H9 (cell line): ENCODE measurements around the gene NKAIN4. TPM values are rescaled to one million over a fixed set of nuclear protein-coding genes. Genes with fewer than 3 reads are reported as not detected.

Experiments used
- DNase-seq: peaks from one replicate; pipeline ENCODE4 v3.0.0-alpha.2; 2017
- H2AFZ ChIP-seq: one replicate; pipeline ENCODE4 v1.6.1; 2013; ENCODE audit warnings: mild to moderate bottlenecking, low read length, control low read depth, moderate library complexity
- H2AK5ac ChIP-seq: 2 replicates; pipeline ENCODE4 v1.6.1; 2013; ENCODE audit warnings: low read length, control low read depth, mixed read lengths; ENCODE audit not compliant: insufficient read length
- H2BK120ac ChIP-seq: one replicate; pipeline ENCODE4 v1.6.1; 2013; ENCODE audit warnings: low read depth, mild to moderate bottlenecking, low read length, control low read depth, inconsistent platforms; ENCODE audit not compliant: poor library complexity, severe bottlenecking
- H2BK12ac ChIP-seq: 2 replicates; pipeline ENCODE4 v1.6.1; 2013; ENCODE audit warnings: low read length, control low read depth, mixed read lengths, low read depth; ENCODE audit not compliant: insufficient read length
- H2BK15ac ChIP-seq: 2 replicates; pipeline ENCODE4 v1.6.1; 2013; ENCODE audit warnings: low read depth, low read length, control low read depth
- H2BK20ac ChIP-seq: one replicate; pipeline ENCODE4 v1.6.1; 2013; ENCODE audit warnings: low read depth, mild to moderate bottlenecking, low read length, control low read depth, inconsistent platforms; ENCODE audit not compliant: poor library complexity, severe bottlenecking
- H2BK5ac ChIP-seq: 2 replicates; pipeline ENCODE4 v1.6.1; 2013; ENCODE audit warnings: low read length, control low read depth, mixed read lengths; ENCODE audit not compliant: insufficient read length
- H3K14ac ChIP-seq: 2 replicates; pipeline ENCODE4 v1.6.1; 2013; ENCODE audit warnings: low read length, control low read depth; ENCODE audit not compliant: insufficient read depth
- H3K18ac ChIP-seq: 2 replicates; pipeline ENCODE4 v1.6.1; 2013; ENCODE audit warnings: low read depth, mild to moderate bottlenecking, mixed read lengths, low read length, control low read depth; ENCODE audit not compliant: insufficient read length
- H3K23ac ChIP-seq: 2 replicates; pipeline ENCODE4 v1.6.1; 2013; ENCODE audit warnings: low read length, control low read depth, mixed read lengths, low read depth; ENCODE audit not compliant: insufficient read length
- H3K23me2 ChIP-seq: 2 replicates; pipeline ENCODE4 v1.6.1; 2013; ENCODE audit warnings: low read depth, mild to moderate bottlenecking, mixed read lengths, low read length, control low read depth; ENCODE audit not compliant: insufficient read length, poor library complexity, severe bottlenecking
- H3K27ac ChIP-seq: 2 replicates; pipeline ENCODE4 v1.5.1; 2013; ENCODE audit warnings: low read length, control low read depth, mixed read lengths, low read depth; ENCODE audit not compliant: insufficient read length
- H3K27me3 ChIP-seq: 2 replicates; pipeline ENCODE4 v1.6.1; 2013; ENCODE audit warnings: low read length, control low read depth, inconsistent platforms; ENCODE audit not compliant: insufficient read depth
- H3K4ac ChIP-seq: 2 replicates; pipeline ENCODE4 v1.6.1; 2013; ENCODE audit warnings: low read depth, mild to moderate bottlenecking, control low read depth, inconsistent platforms, low read length, moderate library complexity
- H3K4me1 ChIP-seq: 2 replicates; pipeline ENCODE4 v1.6.1; 2013; ENCODE audit warnings: low read length, control low read depth, inconsistent platforms; ENCODE audit not compliant: insufficient read depth
- H3K4me2 ChIP-seq: 2 replicates; pipeline ENCODE4 v1.6.1; 2013; ENCODE audit warnings: low read length, control low read depth, mixed read lengths; ENCODE audit not compliant: insufficient read length, insufficient read depth
- H3K56ac ChIP-seq: 2 replicates; pipeline ENCODE4 v1.6.1; 2013; ENCODE audit warnings: low read depth, mild to moderate bottlenecking, mixed read lengths, low read length, control low read depth; ENCODE audit not compliant: insufficient read length
- H3K79me1 ChIP-seq: 2 replicates; pipeline ENCODE4 v1.6.1; 2013; ENCODE audit warnings: low read depth, mild to moderate bottlenecking, moderate library complexity, low read length, control low read depth, inconsistent platforms; ENCODE audit not compliant: insufficient read depth, poor library complexity, severe bottlenecking
- H3K79me2 ChIP-seq: 2 replicates; pipeline ENCODE4 v1.6.1; 2013; ENCODE audit warnings: low read length, control low read depth, inconsistent platforms; ENCODE audit not compliant: insufficient read depth
- H3K9ac ChIP-seq: 2 replicates; pipeline ENCODE4 v1.6.1; 2013; ENCODE audit warnings: low read length, control low read depth, mixed read lengths; ENCODE audit not compliant: insufficient read length; ENCODE audit errors: extremely low read depth
- H3K9me3 ChIP-seq: one replicate; pipeline ENCODE4 v1.6.1; 2013; ENCODE audit warnings: low read depth, low read length, inconsistent platforms; ENCODE audit not compliant: control insufficient read depth
- H3T11ph ChIP-seq: one replicate; pipeline ENCODE4 v1.6.1; 2013; ENCODE audit warnings: mild to moderate bottlenecking, low read length, control low read depth, inconsistent platforms
- H4K20me1 ChIP-seq: one replicate; pipeline ENCODE4 v1.6.1; 2013; ENCODE audit not compliant: control insufficient read depth, insufficient read length, insufficient read depth
- H4K5ac ChIP-seq: 2 replicates; pipeline ENCODE4 v1.6.1; 2013; ENCODE audit warnings: low read depth, mild to moderate bottlenecking, mixed read lengths, low read length, control low read depth; ENCODE audit not compliant: insufficient read length
- H4K8ac ChIP-seq: replicated peaks from 2 replicates; pipeline ENCODE4 v1.6.1; 2013; ENCODE audit warnings: low read length, control low read depth, mixed read lengths, low read depth; ENCODE audit not compliant: insufficient read length
- H4K91ac ChIP-seq: 2 replicates; pipeline ENCODE4 v1.6.1; 2013; ENCODE audit warnings: low read depth, mild to moderate bottlenecking, moderate library complexity, mixed read lengths, low read length, control low read depth; ENCODE audit not compliant: insufficient read length
- H3K27ac Mint-ChIP-seq, 3 experiments: 2 replicates in 2 of 3; 3 replicates in 1 of 3; pipeline ENCODE4 v1.8.0; 2020 to 2021; ENCODE audit warnings: mixed read lengths in 3 of 3, mild to moderate bottlenecking in 1 of 3, moderate library complexity in 1 of 3
- H3K27me3 Mint-ChIP-seq: 2 replicates; pipeline ENCODE4 v1.8.0; 2021; ENCODE audit warnings: low read depth, mild to moderate bottlenecking, moderate library complexity, mixed read lengths
- H3K36me3 Mint-ChIP-seq, 3 experiments: 2 replicates in 2 of 3; 3 replicates in 1 of 3; pipeline ENCODE4 v1.8.0; 2020 to 2021; ENCODE audit warnings: low read depth in 3 of 3, mixed read lengths in 3 of 3; ENCODE audit not compliant: insufficient read depth in 1 of 3
- H3K4me1 Mint-ChIP-seq, 2 experiments: 2 replicates each; pipeline ENCODE4 v1.8.0; 2020; ENCODE audit warnings: mixed read lengths in 2 of 2
- H3K4me3 Mint-ChIP-seq, 2 experiments: 2 replicates in 1 of 2; 3 replicates in 1 of 2; pipeline ENCODE4 v1.8.0; 2020 to 2021; ENCODE audit warnings: mild to moderate bottlenecking in 2 of 2, mixed read lengths in 2 of 2, moderate library complexity in 1 of 2
- H3K9me3 Mint-ChIP-seq, 2 experiments: 2 replicates in 1 of 2; 3 replicates in 1 of 2; pipeline ENCODE4 v1.8.0; 2020; ENCODE audit warnings: mild to moderate bottlenecking in 2 of 2, mixed read lengths in 2 of 2, moderate library complexity in 1 of 2
- WGBS: extraction: QIAGEN DNeasy Blood & Tissue Kit; methylation state at CpG from one replicate; pipeline ENCODE4 v1.1.7; 2013; ENCODE audit warnings: missing lambda C conversion rate, low lambda C conversion rate, mixed read lengths; ENCODE audit not compliant: insufficient read length; ENCODE audit errors: extremely low coverage; 5-methylcytosine and 5-hydroxymethylcytosine counted together
- total RNA-seq: library from RNA; stranded (reverse); gene quantifications from 2 replicates; pipeline ENCODE4 v1.2.1, GENCODE V29; 2021
- TF ChIP-seq, protein P1 (sequence below): fragments of 200-600 bp; sonication (generic); conservative IDR thresholded peaks from 3 replicates; pipeline ENCODE4 v1.8.0; 2021; ENCODE audit warnings: antibody characterized with exemption, mild to moderate bottlenecking

Gene NKAIN4
- total RNA-seq, 1 experiment from 2014 or later = 20.9 TPM

DNA sequence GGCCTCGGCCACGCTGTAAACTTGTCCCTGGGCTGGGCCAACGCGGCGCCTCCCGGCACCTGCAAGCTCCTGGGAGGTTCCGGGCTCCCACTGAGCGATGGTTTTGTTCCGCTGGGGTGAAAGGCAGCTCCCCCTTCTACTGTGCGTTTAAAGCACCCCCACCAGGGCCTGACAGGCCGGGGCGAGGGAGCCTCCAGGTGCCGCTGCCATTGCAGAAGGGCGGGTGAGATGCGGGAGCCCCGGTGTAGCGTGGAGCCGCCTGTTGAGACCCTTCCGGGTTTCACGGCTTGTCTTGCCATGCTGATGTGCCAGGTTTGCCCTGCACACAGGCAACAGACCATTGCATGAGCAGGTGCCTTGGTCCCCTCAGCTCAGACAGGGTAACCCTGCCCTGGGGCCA is 41.6 kb upstream of the NKAIN4 start:
- Histone ChIP-seq H3K9me3 (no peaks in the 10 kb centered on the region), H2BK120ac (no peak overlapping the region), H2BK15ac (no peak overlapping the region), H4K8ac (no peak overlapping the region), H3K18ac (no peak overlapping the region), H3K4ac (no peak overlapping the region), H3K4me1 (no peaks in the 10 kb centered on the region; the same call in 1 of the 2 replicates), H3T11ph (no peak overlapping the region), H4K5ac (no peak overlapping the region), H3K23me2 (no peaks in the 10 kb centered on the region), H3K56ac (no peak overlapping the region), H3K4me2 (peak overlapping the region; percentile 19), H3K79me2 (no peaks in the 10 kb centered on the region), H3K23ac (no peak overlapping the region), H2BK20ac (no peak overlapping the region), H2BK5ac (no peak overlapping the region), H4K20me1 (no peaks in the 10 kb centered on the region), H2AFZ (no peak overlapping the region), H3K9ac (no peak overlapping the region), H3K14ac (no peak overlapping the region), H3K27me3 (no peaks in the 10 kb centered on the region), H2BK12ac (no peak overlapping the region), H3K27ac (no peak overlapping the region), H3K79me1 (no peaks in the 10 kb centered on the region), H2AK5ac (no peak overlapping the region), H4K91ac (no peak overlapping the region)
- WGBS = no CpG with 5 or more reads among the region's 20 CpGs
- H3K27ac Mint-ChIP-seq = peak overlapping the region in 1 of 3 experiments; percentile 87; a peak in 1 of 7 replicates
- peaks cover 20% of the 10 kb centered on the region for H3K27me3 Mint-ChIP-seq
- no peak for DNase-seq
- H3K4me1 Mint-ChIP-seq = peaks cover 5 to 22% of the 10 kb centered on the region in 2 experiments; a peak in 3 of 4 replicates
- TF ChIP-seq, protein P1, sequence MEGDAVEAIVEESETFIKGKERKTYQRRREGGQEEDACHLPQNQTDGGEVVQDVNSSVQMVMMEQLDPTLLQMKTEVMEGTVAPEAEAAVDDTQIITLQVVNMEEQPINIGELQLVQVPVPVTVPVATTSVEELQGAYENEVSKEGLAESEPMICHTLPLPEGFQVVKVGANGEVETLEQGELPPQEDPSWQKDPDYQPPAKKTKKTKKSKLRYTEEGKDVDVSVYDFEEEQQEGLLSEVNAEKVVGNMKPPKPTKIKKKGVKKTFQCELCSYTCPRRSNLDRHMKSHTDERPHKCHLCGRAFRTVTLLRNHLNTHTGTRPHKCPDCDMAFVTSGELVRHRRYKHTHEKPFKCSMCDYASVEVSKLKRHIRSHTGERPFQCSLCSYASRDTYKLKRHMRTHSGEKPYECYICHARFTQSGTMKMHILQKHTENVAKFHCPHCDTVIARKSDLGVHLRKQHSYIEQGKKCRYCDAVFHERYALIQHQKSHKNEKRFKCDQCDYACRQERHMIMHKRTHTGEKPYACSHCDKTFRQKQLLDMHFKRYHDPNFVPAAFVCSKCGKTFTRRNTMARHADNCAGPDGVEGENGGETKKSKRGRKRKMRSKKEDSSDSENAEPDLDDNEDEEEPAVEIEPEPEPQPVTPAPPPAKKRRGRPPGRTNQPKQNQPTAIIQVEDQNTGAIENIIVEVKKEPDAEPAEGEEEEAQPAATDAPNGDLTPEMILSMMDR = no peak
- H3K4me3 Mint-ChIP-seq = peak overlapping the region in 1 of 2 experiments; percentile 60; a peak in 2 of 5 replicates
- no peaks in the 10 kb centered on the region for H3K36me3 Mint-ChIP-seq
- H3K9me3 Mint-ChIP-seq = no peaks in the 10 kb centered on the region
